UCSD-AML1 (cell line): ENCODE results near the gene NDUFB1.

Source experiments
- DNase-seq: peaks from one replicate; lab custom pipeline; 2025; ENCODE audit not compliant: unreplicated experiment; lab: John Stamatoyannopoulos, UW

Gene NDUFB1

GRCh38 chr14:92099802-92100201 lies 21.7 kb downstream of the NDUFB1 start:
- DNase-seq = no peak

- no peak for DNase-seq
Measured at GRCh38 chr14:92093320-92093719, 28.2 kb downstream of the NDUFB1 start.

GRCh38 chr14:92088494-92088893 lies 33.0 kb downstream of the NDUFB1 start:
- DNase-seq = no peak

- DNase-seq = no peak
Measured at GRCh38 chr14:92074555-92074954, 47.0 kb downstream of the NDUFB1 start.
